IPS DF 19.7 (cell line): ENCODE results near the gene IRX3.
A peak's percentile ranks its signal among the peaks of the same experiment; 100 is the strongest.
"Not testable (repeated sequence)": the region's sequence is repeated elsewhere in the genome, so short reads cannot be mapped to it uniquely, and the experiment has no call there.

Experiments
- DNase-seq: peaks from one replicate; pipeline ENCODE4 v3.0.0-alpha.2; 2013; ENCODE audit warnings: low read depth, low spot score

Gene IRX3

DNA sequence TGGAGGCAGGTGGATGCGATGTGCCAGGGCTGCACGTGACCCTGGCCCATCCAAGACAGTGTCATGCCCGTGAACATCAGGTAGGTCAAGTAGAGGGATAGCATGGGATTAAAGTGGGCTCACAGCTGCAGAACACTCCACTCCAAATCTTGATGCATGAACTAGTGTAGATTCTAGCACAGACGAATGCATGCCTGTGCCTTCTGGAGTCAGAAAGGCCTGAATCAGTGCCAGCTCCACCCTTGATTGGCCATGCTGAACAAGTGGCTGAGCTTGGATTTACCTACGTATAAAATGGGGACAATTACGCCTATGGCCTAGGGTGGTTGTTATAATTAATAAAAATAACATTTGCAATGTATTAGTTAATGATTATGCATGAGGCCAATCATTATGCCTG, 10.6 kb downstream of the IRX3 start:
- DNase-seq, result no peak

DNA sequence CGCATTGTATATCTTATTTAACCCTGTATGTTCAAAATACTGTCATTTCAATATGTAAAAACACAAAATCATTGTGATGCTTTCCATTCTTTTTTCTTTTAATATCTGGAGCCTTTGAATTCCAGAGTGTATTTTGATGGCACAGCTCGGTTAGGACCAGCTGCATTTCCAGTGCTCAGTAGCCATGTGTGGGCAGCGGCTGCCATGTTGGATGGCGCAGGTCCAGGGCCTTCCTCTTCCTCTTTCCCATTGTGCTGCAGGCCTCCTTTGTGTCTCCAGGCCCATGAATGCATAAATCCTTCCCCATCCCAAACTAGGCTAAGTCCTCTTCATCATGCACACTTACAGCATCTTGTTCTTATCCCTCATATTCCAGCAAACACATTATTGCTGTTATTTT, 13.0 kb downstream of the IRX3 start:
- DNase-seq, result no peak

DNA sequence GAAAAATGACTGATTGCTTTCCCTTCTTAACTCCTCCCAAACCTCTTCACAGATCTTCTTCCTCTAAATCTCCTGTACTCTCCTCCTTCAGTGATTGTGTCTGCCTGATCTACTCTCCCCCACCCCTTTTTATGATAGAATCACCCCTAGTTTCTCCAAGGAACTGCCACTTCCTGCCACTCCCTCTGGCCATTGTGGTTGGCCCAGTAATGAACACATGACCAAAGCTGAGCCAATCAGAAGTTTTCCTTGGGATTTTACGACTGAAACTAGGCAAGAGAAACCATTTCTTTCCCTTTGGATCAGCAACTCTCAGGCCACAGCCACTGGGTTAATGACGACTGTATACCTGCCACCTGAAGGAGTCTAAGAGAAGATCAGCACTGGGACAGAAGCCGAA, 15.9 kb downstream of the IRX3 start:
- no peak for DNase-seq

DNA sequence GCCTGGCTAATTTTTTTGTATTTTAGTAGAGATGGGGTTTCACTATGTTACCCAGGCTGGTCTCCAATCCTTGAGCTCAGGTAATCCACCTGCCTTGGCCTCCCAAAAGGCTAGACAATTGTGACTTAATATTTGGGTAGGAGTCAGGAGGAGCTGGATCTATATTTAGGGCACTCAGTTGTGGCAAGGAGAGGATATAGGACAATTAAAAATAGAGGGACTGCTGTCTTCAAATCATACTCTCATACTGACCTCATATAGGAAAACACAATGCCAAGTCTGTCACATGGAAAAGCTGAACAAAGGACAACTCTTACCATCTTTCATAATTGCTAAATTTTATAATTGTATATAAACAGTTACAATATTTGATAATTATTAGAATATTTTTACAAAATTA, 17.1 kb downstream of the IRX3 start:
- DNase-seq, result no peak

DNA sequence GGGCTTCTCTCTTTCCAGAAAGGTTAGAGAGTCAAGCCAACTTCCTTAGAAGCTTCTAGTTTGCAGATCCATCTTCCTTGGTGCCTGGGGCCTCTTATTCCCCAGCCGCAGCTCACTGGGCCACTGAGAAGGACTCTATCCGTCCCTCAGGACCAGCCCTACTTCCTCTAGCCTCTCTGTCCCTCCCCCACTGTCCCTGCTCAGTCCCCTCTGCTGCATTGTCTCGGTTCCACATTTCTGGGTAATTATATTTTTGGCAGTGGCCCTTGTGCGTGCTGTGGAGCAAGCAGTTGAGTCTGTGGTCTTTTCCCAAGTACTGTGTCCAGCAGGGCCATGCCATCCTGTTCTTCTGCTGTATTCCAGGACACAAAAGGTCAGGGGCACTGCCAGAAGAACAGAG, 17.8 kb downstream of the IRX3 start:
- DNase-seq, result no peak

DNA sequence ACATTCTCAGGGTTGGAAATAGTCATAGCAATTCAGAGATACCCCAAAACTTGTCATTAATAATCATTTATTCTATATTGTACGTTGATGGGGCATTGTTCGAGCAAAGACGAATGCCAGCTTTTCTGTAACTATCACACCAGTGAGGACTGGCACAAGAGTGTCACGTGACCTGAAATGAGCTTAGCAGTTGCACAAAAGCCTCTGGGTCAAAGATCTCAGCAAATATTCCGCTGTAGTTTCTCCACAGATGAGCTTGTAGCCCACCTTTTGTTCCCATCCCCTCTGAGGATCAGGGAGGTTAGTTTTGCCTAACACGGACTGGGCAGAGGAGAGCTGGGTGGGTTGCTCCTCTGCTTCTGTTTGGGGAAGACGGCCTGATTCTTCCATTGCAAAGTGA, 18.2 kb downstream of the IRX3 start:
- DNase-seq, result no peak

DNA sequence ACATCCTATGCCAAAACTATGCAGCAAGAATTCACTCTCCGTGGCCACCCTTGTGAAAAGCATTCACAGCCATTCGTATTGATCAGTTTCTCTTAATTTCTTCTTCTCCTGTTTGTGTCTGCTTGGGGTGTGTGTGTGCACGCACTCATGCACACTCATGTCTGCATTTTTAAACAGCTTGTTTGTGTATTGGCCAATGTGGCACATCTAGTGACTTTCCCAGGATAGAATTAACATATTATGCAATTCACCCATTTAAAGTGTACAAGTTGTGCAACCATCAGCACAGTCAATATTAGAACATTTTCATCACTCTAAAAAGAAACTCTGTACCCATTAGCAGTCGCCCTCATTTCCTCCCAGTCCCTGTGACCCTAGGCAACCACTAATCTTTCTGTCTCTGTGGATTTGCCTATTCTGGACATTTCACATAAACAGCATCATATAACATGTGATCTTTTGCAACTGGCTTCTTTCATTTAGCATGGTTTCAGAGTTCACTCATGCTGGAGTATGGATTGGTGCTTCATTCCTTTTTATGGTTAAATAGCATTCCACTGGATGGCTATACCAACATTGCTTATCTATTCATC, 20.1 kb downstream of the IRX3 start:
- no peak for DNase-seq

DNA sequence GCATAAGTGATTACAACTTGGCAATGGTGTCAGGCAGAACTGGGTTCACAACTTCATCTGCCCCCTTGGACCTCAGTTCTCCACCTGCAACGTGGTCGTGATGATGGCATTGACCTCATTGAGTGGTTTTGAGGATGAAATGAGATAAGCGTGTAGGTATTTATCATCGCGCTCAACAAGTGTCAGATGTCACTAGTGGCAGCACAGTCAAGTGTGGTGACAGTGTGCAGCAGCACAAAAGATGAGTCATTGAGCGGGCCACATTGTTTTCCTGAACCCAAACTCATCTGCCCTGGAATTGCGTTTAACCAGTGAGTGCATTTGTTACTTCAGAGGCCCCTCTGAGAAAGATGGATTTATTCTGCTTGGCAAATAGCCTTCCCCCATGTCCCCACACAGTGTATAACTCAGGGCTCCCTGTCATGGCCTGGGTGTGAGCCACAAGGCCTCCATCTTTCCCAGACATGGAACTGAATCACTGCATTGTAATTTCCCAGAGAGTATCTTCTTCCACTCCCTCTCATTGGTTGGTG, 20.9 kb downstream of the IRX3 start:
- DNase-seq, result no peak

DNA sequence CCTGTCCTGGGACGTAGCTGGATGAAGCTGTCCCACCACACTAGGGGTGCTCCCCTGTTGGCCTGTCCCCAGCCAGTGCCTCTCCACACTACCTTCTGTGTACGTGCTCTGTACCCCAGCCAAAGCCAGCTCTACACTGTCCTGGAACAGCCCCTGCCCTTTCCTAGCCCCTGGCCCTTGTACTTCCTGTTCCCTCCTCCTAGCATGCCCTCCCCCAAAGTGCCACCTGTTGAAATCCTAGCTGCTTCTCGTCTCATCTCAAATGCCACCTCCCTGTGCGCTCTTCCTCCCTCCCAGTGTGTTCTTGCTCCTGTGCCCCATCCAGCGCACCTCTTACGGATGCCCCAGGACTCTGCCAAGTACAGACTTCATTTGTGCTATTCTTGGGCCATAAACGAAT, 33.5 kb downstream of the IRX3 start:
- DNase-seq, result no peak

DNA sequence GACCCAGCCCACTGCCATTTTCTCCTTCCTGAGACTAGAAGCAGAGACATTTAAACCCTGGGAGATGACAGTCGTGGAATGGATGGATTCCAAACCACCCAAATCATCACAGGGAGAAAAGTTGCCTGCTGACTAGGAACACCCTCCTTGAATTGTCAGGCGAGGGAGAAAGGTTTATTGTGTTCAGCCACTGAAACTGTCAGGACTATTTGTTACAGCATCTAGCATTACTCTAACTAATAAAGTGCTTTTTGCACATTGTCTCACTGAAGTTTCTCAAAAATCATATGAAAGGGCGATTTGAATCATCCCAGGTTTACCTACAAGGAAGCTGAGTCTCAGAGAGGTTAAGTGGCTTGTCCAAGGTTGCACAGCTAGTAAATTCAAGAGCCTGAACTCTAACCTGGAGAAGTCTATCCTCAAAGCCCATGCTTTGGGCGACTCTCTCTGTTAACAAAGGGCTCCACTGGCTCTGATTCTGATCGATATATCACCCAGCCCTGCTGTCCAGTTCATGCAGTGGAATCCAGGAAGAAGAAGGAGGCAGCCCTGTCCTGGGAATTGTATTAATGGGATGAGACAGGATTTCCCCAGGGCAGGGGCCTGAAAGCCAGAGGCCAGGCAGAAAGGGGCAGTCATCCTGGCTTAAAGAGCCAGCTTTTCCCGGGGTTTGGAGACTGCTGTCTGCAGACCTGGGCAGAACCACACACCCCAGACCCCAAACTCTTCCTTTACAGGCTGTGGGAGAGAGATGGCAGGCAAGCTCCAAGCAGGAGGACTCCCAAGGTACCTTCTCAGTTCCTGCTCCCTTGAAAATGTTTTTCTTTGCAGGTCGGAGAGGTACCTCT, 37.5 kb downstream of the IRX3 start:
- DNase-seq, result no peak

DNA sequence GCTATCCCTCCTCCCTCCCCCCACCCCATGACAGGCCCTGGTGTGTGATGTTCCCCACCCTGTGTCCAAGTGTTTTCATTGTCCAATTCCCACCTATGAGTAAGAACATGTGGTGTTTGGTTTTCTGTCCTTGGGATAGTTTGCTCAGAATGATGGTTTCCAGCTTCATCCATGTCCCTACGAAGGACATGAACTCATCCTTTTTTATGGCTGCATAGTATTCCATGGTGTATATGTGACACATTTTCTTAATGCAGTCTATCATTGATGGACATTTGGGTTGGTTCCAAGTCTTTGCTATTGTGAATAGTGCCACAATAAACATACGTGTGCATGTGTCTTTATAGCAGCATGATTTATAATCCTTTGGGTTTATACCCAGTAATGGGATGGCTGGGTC, 38.9 kb downstream of the IRX3 start:
- DNase-seq, result not testable (repeated sequence)

DNA sequence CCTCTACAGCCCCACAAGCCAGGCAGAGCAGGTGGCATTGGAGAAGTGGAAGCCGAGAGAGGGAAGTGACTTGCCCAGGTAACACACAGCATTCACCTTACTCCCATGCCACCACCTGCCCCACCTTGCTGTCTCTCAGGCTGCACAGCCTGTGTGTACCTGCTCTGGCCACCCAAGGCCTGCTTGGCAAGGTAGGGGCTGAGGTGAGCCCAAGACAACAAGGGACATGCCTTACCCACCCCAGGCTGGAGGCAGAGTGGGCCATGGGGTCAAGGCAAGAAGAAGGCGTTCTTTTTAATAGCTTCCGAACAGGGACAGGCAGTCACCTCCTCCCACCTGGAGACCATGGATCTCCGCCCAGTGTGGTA, 40.1 kb downstream of the IRX3 start:
- DNase-seq, result no peak

DNA sequence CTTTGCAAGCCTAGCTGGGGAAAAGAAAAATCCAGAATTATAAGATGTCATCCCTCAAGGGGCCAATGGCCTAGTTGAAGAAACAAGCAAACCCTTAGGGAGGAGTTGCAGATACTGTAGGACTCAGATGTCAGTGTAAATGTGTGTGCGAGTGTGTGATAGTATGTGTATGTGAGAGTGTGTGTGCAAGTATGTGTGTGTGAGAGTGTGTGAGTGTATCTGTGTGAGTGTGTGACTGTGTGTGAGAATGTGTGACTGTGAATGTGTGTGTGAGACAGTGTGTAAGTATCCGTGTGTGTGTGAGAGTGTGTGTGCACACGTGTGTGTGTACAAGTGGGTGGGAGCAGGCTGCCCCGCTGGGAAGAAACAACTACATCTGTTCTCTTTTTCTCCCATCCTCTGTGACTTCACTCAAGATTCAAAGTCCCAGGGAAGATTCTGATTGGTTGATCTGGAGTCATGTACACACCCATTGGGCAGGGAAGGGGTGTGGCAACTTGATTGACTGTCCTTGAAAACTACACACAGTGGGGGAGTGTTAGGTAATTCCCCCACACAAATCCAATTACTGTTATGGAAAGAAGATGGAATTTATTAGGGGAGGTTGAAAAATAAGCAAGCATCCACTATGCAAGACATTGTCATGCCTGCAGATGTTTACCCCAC, 40.7 kb downstream of the IRX3 start:
- no peak for DNase-seq

DNA sequence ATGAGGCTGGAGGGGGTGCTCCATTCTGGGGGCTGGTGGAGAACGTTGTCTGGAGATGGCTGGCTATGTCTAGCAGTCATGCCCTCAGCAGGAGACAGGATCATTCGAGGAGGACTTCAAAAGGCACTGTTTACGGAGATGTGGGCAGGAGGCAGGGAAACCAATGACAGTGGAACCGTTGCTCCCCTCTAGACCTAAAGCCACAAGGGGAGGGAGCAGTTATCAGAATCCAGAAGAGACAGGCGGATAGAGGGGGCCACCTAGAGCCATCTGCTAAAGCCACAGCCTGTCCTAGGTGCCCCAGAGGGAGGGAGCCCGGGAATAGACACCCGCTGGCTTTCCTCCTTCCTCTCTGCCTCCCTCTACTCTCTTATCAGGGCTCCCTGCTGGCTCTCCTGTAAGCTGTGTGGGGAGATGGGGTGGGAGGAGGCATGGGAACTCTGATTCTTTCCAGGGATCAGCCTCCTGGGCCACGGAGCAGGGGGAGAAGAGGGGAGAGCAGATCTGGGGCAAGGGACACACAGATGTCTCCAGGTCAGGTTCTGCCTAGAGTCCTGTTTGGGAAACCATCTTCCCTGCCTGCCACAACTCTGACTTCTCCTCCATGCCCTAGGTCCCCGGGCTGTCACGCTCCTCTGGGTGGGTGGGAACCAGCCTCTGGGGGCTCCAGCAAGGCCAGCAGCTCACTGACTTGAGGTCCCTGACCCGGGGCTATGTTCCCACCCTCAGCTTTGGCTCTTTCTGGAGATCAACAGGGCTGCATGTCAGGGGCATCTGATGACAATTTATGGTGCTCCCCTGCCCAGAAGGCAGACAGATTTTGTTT, 42.3 kb downstream of the IRX3 start:
- no peak for DNase-seq

DNA sequence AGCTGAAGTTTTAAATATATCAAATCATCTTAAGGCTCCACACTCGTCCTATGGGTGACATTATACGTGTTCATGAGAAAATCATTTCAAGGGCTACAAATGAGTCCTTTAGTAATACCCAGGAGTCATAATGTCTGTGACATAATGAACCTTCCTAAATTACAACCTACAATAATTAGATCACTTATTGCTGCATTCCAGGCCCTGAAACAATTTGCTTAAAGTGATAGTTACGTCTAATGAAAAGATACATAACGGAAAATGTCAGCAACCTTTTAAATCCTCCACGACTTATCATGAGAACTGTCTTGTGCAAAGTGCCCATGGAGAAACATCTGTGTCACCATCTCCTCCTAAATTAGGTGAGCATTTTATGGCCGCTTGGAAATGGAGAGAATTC, 43.4 kb downstream of the IRX3 start:
- DNase-seq, result no peak

DNA sequence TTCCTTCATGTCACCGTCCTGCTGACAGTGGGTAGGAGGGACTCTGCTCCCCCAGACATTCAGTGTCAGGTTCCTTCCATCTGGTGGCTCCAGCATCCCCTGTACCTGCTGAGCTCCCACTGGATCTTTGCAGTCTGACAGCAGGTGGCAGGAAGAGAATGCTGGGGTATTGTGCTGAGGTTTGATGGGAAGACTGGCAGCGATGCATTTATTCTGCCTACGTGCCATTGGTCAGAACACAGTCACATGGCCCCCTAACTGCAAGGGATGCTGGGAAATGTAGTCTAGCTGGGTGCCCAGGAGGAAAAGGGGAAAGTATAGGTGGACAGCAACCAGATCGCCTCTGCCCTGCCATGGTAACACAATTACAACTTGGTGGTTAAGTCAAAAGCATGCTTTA, 44.4 kb downstream of the IRX3 start:
- peak; percentile 86 for DNase-seq

DNA sequence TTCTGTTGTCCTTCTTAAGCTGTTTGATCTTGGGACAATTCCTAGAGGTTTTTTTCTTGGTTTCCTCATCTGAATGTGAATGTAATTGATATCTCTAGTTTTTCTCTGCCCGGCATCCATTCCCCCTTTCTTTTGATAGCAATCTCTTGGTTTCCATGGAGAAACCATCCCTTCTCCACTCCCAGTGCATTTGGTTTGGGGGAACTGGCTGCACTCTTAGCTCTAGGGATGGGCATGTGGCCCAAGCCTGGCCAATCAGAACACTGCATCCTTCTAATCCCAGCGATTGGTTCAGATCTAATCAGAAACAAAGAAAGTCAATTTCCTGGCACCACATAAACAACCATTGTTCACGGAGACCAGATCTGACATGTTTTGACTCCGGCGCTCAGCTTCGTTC, 45.1 kb downstream of the IRX3 start:
- no peak for DNase-seq

DNA sequence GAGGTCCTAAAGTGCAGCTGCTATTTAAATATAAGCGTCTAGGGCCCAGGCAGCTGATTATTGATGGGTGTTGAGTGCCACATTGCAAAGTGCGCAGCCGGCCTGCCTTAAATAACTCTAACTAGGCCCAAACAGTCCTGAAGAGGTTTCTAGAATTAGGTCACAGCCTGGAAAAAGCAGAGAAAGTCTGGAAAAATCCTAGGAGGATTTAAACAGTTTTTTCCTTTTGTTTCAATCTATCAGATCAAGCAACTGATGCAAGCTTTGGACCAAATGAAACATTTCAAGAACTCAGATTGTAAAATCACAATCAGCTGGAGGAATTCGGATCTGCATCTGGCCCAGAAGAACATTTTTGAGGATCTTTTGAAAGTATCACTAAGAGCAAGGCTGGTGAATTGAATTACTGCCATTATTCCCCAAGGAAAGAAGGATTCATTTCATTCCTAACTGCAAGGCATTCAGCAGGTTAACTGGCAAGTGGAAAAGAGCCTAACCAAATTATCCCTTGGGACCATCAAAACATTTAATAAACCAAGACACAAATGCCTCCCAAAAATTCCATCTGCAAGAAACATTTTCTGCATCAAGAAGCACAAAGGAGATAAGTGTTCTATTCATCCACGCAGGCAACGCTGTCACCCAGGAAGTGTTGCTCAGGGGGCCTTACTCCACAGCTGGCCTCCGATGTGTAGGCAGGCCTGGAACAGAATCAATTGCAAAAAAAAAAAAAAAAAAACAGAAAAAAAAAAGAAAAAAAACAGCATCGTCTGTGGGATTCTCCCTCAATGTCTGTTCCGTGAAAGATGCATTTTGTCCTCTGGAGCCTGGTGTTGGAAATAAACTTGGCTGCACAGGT, 46.1 kb downstream of the IRX3 start:
- DNase-seq, result no peak

DNA sequence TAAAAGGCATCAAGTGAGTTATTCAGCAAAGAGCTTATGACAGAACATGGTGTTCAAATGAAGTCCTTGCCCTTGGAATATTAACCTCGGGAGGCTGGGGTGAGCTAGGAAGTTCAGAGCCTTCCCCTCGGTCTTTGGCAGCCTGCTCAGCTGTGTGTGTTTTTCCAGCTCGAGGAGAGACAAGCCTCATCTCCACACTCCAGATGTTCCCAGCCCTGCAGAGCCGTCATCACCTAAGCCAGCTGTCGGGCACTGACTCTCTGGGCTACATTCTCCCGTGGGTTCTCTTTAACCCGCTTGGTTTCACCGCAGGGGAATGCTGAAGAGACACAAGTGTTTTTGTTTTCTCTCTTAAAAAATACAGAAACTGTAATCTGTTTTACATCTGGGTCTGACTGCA, 47.1 kb downstream of the IRX3 start:
- no peak for DNase-seq

DNA sequence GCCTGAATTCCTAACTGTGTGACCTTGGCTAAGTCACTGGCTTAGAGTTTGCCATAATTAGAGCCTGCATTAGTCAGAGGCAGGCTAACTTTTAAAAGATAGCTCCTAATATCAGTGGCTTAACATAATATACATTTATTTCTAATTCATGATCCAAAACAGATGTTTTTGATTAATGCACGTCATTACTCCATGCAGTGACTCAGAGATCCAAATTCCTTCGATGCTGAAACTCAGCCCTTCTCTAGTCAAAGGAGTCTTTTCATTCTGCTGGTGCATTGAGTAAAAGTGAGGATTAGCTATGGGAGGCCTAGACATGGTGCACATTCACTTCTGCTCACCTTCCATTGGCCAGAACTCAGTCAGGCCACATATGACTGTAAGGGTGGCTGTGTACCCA, 49.8 kb downstream of the IRX3 start:
- no peak for DNase-seq

DNA sequence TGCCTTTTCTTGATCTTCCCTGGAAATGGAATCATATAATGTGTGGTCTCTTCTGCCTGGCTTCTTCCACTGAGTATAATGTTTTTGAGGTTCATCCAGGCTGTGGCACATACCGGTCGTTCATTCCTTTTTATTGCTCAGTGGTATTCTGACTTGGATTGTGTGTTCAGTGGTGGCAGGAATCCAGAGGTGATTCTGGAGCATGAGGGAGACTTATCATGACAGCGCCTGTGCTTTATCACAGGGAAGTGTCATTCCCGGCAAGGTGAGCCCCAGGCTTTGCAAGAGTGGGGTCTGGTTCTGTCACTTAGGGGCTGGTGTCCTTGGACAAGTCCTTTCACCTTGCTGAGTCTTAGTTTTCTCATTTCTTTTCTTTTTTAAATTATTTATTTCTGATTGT, 53.0 kb downstream of the IRX3 start:
- DNase-seq, result no peak
